Inferior parietal cortex (tissue), 1 donor: Measurements from ENCODE around the gene BLVRA.
"Not testable (repeated sequence)": the region's sequence is repeated elsewhere in the genome, so short reads cannot be mapped to it uniquely, and the experiment has no call there.

ENCODE experiments used
- DNase-seq: peaks from one replicate; pipeline ENCODE4 v3.0.0-alpha.2; 2016; ENCODE audit errors: extremely low spot score

The BLVRA gene

DNA sequence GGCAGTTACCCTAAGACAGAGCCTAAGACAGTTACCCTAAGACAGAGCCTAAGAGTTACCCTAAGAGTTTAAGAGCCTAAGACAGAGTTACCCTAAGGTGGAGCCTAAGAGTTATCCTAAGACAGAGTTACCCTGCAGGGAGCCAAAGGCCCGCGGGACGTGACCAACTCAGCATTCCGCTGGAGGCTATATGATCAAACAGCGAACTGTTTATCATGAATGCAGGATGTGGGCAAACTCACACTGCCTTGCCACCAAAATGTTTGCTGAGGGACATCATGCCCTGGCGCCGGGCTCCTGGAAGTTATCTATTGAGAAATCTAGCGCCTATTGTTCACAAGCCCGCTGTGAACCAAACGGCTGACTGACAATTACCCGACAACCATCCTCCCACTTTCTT, 49.9 kb downstream of the BLVRA start:
- no peak for DNase-seq

DNA sequence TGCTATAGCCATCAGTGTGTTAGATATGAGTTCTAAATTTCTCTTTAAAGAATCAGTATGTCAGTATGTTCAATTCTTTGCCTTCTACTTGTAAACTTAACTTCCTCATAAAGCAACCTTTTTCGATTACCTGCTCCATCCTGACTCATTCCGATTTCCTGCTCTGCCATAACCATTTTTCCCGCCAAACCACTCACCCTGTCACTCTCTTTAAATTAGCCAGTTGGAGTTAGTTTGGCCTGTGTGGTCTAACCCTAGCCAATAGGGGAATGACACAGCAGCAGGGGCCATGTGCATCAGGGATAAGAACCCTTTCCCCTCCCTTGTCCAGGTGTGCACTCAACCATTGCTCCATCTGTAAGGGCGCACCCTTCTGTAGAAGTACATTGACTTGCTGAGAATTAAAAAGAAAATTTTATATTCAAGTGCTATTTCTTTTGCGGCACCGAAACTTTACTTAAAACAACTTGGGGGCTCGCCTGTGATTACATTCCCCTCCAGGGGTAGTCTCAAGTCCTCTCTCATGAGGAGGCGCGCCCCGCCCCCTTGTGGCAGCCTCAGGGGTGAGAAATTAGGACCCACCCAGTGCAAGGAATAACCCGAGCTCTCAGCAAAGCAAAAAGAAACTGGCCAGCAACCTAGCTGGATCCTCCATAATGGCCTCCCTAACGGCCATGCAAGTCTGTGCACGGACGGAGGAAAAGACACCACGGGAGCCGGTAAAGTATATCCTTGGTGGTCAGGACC, 51.9 kb downstream of the BLVRA start:
- DNase-seq, result not testable (repeated sequence)

DNA sequence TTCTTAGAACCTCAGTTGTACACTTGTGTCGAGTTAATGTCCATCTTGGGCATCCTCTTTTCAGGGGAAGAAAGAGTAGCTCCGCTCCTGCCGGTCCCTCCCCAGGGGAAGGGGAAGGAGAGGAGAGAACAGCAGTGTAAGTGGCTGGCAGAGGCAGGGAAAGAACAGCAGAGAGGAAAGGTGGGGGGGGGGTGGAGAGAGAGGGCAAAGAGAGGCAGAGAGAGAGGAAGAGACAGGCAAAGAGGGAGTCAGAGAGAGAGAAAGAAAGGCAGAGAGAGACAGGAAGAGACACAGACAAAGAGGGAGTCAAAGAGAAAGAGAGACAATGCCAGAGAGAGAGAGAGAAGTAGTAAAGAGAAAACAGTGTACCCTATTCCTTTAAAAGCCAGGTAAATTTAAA, 56.9 kb downstream of the BLVRA start:
- DNase-seq, result no peak

DNA sequence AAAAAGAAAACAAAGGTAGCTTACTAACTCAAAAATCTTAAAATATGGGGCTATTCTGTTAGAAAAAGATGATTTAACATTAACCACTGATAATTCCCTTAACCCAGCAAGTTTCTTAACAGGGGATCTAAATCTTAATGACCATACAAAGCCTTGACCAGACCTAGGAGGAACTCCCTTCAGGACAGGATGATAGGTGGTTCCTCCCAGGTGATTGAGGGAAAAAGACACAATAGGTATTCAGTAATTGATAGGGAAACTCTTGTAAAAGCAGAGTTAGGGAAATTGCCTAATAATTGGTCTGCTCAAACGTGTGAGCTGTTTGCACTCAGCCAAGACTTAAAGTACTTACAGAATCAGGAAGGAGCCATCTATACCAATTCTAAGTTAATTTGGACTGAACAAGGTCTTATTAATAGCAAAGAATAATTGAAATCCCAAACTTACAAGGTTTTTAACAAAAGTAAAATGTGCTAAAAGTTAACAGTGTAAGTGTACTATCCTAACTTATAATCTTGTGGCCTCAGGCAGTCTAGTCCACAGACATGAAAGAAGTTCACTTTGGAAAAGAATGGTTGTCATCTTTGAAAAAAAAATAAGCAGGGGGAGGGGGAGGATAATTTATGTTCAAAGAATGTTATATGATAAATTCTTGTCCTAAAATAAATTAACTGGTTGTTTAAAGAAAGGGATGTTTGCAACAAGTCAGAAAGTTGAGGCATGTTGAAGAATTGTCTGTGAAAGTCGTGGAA, 57.7 kb downstream of the BLVRA start:
- DNase-seq, result not testable (repeated sequence)

DNA sequence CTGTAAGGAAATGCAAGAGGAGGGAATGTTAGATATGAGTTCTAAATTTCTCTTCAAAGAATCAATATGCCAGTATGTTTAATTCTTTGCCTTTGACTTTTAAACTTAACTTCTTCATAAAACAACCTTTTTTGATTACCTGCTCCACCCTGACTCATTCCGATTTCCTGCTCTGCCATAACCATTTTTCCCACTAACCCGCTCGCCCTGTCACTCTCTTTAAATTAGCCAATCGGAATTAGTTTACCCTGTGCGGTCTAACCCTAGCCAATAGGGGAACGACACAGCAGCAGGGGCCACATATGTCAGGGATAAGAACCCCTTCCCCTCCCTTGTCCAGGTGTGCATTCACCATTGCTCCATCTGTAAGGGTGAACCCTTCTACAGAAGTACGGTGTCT, 64.9 kb downstream of the BLVRA start:
- DNase-seq, result not testable (repeated sequence)

DNA sequence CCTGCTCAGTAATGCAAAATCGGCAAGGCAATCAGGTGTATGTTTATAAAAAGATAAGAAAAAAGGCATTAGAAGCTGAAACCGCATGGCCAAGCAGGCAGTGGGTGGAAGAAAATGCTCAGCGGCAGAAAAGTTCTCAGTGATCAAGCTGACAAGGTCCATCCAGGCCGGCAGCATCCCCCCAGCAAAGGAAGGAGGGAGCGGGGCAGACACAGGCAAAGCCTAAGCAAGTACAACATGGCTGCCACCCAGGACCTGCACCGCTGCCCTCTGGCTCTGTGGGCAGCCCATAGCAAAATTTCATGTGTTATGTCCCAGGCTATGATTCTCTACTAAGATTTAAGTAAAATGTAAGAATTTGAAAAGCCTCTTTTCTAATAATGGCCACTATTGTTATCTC, 65.5 kb downstream of the BLVRA start:
- no peak for DNase-seq

DNA sequence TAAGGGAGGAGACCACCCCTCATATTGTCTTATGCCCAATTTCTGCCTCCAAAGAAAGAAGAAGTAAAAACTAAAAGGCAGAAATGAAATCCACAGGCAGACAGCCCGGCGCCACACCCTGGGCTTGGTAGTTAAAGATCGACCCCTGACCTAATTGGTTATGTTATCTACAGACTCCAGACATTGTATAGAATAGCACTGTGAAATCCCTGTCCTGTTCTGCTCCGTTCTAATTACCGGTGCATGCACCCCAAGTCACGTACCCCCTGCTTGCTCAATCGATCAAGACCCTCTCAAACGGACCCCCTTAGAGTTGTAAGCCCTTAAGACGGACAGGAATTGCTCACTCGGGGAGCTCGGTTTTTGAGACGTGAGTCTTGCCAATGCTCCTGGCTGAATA, 66.0 kb downstream of the BLVRA start:
- not testable (repeated sequence) for DNase-seq

DNA sequence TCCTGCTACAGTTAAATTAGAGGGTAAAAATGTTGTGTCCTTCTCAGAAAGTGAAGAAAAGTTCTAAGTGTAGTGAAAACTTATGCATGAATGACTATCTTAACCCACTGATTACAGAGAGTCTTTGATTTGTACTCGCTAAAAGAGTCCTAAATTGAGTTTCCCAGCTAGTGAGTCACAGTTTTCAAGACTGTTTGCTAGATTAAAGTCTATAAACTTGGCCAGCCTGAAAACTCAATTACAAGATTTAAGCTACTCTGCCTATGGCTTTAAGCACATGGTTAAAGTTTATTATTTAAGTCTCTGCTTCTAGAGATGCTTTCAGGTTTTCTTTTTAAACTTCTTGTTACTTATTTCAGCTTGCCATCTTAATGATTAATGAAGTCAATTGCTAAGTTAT, 66.5 kb downstream of the BLVRA start:
- no peak for DNase-seq

DNA sequence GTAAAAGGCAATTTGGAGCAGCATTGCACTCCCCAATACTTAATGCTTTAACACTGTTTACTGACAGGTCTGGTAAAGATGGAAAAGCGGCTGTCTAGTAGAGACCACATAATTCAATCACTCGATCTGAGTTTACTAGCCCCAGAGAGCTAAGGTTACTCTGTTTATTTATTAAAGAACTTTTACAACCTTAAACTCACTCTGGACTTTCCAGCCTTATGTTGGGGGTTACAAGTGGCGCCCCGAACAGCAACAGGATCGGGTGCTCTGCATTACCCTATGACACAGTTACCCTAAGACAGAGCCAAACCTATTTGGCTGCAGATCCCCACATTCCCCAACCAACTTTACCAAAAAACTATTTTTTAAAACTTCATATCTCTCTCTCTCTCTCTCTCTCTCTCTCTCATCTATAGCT, 66.9 kb downstream of the BLVRA start:
- no peak for DNase-seq

DNA sequence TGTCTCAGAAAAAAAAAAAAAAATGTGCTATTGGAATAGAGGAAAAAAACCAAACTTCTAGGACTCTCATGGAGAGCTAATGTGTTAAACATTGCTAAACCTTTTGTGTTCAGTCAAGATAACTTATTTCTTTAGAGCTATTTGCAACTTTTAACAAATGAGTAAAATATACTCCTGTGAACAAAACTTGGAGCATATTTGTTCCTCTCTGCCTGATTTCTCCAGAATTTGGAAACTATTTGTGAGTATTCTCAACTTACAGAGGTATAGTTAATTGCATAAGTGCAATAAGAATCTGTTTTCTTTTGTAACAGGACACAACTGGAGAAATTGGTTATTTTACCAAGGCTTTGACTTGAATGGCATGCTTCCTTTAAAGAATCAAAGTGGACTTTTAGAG, 72.4 kb downstream of the BLVRA start:
- not testable (repeated sequence) for DNase-seq

DNA sequence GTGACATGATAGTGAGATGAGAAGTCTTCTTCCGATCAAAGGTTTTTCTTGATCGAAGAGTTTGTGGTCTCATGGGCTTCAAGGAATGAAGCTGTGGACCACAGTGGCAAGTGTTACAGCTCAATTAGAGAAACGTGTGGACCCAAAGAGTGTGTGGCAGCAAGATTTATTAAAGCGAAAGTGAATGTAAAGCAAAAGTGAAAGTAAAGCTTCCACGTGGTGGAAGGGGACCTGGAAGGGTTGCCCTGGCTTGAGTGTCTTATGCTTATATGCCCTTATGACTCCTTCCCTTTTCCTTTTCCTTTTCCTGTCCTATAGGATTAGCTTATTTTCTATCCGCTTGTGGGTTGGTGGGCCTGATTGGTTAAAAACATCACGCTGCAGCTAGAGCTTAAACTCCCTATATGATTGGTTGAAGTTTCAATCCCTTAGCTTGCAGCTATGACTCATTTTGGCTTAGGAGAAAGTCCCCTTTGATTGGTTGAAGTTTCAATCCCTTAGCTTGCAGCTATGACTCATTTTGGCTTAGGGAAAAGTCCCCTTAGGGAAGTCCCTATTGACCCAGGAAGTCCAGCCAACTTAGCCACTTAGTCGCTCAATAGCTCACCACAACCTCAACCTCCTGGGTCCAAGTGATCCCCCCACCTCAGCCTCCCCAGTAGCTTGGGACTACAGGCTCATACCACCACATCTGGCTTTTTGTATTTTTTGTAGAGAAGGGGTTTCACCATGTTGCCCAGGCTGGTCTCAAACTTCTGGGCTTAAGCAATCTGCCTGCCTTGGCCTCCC, 76.2 kb downstream of the BLVRA start:
- no peak for DNase-seq

DNA sequence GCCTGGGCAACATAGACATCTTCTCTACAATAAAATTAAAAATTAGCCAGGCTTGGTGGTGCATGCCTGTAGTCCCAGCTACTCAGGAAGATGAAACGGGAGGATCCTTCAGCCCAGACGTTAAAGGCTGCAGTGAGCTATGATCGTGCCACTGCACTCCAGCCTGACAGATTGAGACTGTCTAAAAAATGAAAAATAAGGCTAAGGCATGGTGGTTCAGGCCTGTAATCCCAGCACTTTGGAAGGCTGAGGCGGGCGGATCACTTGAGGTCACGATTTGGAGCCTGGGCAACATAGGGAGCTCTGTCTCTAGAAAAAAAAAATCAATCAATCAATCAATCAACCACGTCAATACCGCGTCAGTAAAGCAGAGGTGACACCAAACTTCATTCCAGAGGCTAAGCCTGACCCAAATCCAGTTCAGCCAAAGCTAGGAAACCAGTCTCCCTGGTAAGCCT, 79.8 kb downstream of the BLVRA start:
- DNase-seq, result no peak

DNA sequence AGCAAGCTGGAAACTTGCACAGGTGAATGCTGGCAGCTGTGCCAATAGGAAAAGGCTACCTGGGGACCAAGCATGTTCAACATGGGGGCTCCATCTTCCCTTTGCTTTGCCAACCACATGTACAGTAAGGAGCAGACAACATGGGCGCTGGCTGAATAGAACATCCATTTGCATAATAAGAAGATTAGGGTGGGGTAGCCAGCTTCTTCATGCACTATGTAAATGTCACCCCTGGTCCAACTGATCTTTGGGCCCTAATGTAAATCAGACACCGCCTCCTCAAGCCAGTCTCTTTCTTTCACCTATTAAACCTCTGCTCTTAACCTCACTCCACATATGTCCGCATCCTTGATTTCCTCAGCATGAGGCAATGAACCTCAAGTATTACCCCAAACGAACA, 84.8 kb downstream of the BLVRA start:
- no peak for DNase-seq

DNA sequence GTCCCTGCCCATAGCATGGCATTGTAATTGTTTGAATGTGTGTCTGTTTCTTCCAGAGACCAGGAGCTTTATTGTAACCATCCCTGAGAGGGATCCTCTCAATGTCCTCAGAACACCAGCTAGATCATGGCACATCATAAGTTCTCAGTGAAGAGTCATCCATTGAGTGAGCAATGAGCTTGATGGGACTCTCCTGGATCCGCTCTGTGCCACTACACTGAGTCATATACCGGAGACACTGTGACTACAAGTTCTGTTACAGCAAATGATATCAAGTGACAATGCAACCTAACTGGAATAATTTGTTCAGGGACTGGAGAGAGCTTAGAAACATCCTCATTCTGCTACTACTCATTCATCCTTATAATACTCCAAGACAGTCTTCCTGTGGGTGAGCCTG, 85.8 kb downstream of the BLVRA start:
- no peak for DNase-seq

DNA sequence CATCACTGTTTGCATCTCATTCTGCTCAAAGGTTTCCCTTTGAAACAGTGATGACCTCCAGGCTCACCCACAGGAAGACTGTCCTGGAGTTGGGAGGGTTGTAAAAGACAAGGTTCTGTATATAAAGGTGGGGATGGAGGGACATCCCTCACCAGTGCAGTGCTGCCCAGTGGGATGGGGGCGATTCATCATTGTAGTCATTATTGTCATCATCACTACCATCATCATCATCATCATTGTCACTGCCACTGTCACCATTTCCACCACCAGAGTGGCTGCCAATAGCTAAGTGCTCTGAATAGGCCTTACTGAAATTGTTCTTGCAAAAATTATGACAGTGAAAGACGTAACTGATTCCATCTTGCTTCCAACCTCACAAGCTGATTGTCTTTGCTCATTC, 86.2 kb downstream of the BLVRA start:
- DNase-seq, result no peak

DNA sequence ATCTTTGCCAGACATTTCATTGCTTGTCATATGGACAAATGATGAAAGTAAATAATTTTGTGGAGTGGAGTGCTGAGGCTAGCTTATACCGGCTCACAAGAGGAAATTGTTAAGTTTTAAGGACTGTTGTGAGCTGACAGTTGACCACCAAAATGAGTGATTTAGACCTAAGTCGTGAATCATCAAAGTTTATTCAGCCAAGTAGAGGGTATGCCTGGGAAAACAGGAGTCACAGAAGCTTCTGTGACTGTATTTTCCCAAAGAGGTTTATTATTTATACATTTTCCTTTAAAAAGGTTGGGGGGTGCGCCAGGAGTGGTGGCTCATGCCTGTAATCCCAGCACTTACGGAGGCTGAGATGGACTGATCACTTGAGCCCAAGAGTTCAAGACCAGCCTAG, 89.0 kb downstream of the BLVRA start:
- no peak for DNase-seq

DNA sequence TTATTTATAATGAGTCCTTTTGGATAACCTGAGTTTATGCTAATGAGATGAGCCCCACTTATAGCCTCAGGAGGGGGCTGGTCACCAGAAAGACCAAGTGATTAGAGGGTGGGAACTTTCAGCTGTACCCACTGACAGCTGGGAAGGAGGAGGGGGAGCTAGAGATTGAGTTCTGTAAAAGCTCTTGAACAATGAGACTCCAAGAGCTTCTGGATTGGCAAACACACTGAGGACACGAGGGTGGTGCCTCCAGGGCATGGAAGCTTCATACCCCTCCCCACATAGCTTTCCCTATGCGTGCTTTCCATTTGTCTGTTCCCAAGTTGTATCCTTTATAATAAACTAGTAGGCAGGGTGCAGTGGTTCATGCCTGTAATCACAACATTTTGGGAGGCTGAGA, 90.6 kb downstream of the BLVRA start:
- no peak for DNase-seq

DNA sequence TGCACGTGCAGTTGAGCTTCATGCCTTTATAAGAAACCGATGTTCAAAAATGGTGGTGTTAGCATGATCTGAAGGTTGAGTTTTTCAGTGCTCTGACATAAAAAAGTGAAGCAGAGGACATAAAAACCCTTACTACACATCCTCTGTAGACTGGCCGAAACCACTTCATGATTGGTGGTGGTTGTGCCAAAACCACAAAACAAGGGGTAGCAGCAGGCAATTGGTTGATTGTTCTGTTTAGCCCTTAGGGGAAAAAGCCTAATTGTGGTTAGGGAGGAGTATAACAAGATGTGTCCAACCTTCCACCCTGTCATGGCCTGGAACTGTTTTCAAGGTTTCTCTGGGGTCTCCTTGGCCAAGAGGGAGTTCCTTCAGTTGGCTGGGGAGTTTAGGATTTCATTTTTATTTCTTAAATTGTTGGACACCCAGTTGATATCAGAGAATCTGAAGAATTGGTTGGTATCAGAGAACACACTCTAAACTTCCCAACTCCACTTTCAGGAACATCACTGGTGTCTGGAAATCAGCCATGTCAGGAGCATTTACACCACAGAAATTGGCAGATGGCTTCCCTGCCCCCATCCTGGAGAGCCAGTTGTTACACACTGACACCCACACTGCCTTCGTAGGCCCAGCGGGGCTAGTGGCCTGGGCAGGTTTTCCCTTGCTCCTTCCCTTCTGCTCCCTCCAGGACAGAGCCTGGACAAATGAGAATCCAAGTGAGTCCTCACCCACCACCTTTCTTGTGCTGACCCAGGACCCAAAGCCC, 92.1 kb downstream of the BLVRA start:
- DNase-seq, result no peak

DNA sequence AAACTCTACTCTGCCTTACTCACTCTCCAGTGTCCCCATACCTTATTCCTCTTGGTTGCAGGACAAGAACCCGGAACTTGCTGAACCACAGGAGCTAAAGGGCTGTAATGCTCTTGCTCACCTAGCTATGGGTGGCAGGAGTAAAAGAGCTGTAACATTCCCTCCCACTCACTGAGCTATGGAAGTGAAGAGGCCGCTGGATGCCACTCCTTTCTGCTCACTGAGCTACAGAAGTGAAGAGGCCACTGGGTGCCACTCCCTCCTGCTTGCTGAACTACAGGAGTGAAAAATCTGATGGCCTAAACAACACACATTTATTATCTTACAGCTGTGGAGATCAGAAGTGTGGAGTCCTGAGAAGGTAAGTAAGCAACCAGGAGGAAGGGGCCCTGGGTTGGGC, 93.3 kb downstream of the BLVRA start:
- DNase-seq, result no peak

DNA sequence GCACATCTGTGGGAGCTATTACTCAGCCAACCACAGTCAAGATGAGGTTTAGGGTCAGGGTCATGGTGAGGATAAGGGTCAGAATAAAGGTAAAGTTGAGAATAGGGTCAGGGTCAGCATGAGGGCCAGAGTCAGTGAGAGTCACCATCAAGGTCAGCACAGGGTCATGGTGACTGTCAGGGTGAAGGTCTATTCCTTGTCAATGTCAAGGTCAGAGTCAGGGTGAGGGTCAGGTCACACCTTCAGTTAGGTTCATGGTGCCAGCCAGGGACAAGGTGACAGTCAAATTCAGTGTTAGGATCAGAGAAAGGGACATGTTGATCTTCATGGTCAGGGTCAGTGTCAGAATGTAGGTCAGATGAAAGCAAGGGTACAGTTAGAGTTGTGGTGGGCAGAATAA, 96.7 kb downstream of the BLVRA start:
- no peak for DNase-seq

DNA sequence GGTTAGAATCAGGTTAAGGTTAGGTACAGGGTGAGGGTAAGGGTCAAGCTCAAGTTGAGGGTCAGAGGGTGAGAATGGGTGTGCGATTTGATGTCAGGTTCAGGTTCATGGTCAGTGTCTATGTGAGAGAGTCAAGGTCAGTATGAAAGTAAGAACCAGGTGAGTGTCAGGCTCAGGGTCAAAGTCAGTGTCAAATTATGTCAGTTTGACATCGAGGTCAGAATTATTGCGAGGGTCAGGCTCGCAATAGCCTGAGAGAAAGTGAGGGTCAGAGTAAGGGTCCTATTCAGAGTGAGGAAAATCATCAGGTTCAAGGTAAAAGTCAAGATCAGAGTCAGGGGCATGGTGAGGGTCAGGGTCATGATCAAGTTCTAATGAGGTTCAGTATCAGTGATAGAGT, 97.8 kb downstream of the BLVRA start:
- DNase-seq, result no peak
